Measurements from ENCODE around the gene TEX52.
"Not testable (repeated sequence)": the region's sequence is repeated elsewhere in the genome, so short reads cannot be mapped to it uniquely, and the experiment has no call there.

DNA sequence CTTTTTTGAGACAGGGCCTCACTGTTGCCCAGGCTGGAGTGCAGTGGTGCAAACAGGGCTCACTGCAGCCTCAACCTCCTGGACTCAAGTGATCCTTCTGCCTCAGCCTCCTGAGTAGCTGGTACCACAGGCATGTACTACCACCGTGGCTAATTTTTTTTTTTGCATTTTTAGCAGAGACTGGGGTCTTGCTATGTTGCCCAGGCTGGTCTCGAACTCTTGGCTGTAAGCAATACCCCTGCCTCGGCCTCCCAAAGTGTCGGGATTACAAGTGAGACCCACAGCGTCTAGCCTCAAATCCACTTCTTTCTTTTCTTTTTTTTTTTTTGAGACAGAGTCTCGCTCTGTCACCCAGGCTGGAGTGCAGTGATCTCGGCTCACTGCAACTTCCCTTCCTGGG, 6.6 kb upstream of the TEX52 start:
- TF ChIP-seq EED (IDR thresholded peaks at IDR 0.05; ENCODE audit: low read depth); MYC (IDR thresholded peaks at IDR 0.05; ENCODE audit: insufficient read depth, insufficient read length, insufficient replicate concordance, low read length, severe bottlenecking); ATF7 (IDR thresholded peaks at IDR 0.05; ENCODE audit: low read depth); NBN (IDR thresholded peaks at IDR 0.05); NKRF (conservative IDR thresholded peaks at IDR 0.05); CHD4 (IDR thresholded peaks at IDR 0.05): not testable (repeated sequence)
- TF ChIP-seq, protein P1, sequence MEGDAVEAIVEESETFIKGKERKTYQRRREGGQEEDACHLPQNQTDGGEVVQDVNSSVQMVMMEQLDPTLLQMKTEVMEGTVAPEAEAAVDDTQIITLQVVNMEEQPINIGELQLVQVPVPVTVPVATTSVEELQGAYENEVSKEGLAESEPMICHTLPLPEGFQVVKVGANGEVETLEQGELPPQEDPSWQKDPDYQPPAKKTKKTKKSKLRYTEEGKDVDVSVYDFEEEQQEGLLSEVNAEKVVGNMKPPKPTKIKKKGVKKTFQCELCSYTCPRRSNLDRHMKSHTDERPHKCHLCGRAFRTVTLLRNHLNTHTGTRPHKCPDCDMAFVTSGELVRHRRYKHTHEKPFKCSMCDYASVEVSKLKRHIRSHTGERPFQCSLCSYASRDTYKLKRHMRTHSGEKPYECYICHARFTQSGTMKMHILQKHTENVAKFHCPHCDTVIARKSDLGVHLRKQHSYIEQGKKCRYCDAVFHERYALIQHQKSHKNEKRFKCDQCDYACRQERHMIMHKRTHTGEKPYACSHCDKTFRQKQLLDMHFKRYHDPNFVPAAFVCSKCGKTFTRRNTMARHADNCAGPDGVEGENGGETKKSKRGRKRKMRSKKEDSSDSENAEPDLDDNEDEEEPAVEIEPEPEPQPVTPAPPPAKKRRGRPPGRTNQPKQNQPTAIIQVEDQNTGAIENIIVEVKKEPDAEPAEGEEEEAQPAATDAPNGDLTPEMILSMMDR (IDR thresholded peaks at IDR 0.05 in 2 of 3, conservative IDR thresholded peaks at IDR 0.05 in 1 of 3; ENCODE audit: control insufficient read depth in 2 of 3, extremely low read depth in 1 of 3, insufficient read depth in 1 of 3, low read depth in 3 of 3, low read length in 3 of 3): not testable (repeated sequence)
- TF ChIP-seq, protein P2, sequence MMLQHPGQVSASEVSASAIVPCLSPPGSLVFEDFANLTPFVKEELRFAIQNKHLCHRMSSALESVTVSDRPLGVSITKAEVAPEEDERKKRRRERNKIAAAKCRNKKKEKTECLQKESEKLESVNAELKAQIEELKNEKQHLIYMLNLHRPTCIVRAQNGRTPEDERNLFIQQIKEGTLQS (IDR thresholded peaks at IDR 0.05; ENCODE audit: borderline replicate concordance, extremely low read depth, low read depth, low read length): not testable (repeated sequence)
